WTC11 (cell line): ENCODE data around the gene CREBRF. TPM values are rescaled to one million over a fixed set of nuclear protein-coding genes. Genes with fewer than 3 reads are reported as not detected.

ENCODE experiments used
- ATAC-seq: fragments of 200-7000 bp; cut with Tn5 transposase; 2 replicates; pipeline ENCODE4 v1.10.0; 2021; ENCODE audit warnings: mild to moderate bottlenecking, moderate library complexity
- CTCF ChIA-PET: fragments of 300-600 bp; sonication (Branson Sonifier 250); formaldehyde crosslinking; loops from one replicate; lab custom pipeline; 2021; ENCODE audit warnings: antibody characterized with exemption; lab: Charles Lee
- POLR2A ChIA-PET: fragments of 350-600 bp; sonication (Branson Sonifier 250); formaldehyde crosslinking; loops from one replicate; lab custom pipeline; 2021; ENCODE audit warnings: antibody characterized with exemption; lab: Charles Lee
- DNase-seq: peaks from one replicate; pipeline ENCODE4 v3.0.0; 2021; ENCODE audit warnings: low spot score
- H3K27ac Mint-ChIP-seq: 2 replicates; pipeline ENCODE4 v1.8.0; 2021; ENCODE audit warnings: mixed read lengths
- H3K27me3 Mint-ChIP-seq: 2 replicates; pipeline ENCODE4 v1.8.0; 2021; ENCODE audit warnings: low read depth, mild to moderate bottlenecking, moderate library complexity, mixed read lengths
- H3K36me3 Mint-ChIP-seq: 2 replicates; pipeline ENCODE4 v1.8.0; 2021; ENCODE audit warnings: mixed read lengths
- H3K4me1 Mint-ChIP-seq: 2 replicates; pipeline ENCODE4 v1.8.0; 2022; ENCODE audit warnings: mixed read lengths
- H3K4me3 Mint-ChIP-seq: 2 replicates; pipeline ENCODE4 v1.8.0; 2021; ENCODE audit warnings: mild to moderate bottlenecking, moderate library complexity, mixed read lengths
- H3K9me3 Mint-ChIP-seq: 2 replicates; pipeline ENCODE4 v1.8.0; 2021; ENCODE audit warnings: mixed read lengths
- CREB1 ChIP-seq: sonication (generic); formaldehyde crosslinking; IDR thresholded peaks from 2 replicates; pipeline ENCODE4 v1.8.0; 2023; ENCODE audit warnings: mild to moderate bottlenecking, missing genetic modification reagents
- E2F4 ChIP-seq: sonication (generic); formaldehyde crosslinking; IDR thresholded peaks from 2 replicates; pipeline ENCODE4 v1.8.1; 2022; ENCODE audit warnings: low read depth, mild to moderate bottlenecking, moderate library complexity, missing genetic modification reagents, borderline replicate concordance
- FOXP1 ChIP-seq: sonication (generic); formaldehyde crosslinking; IDR thresholded peaks from 2 replicates; pipeline ENCODE4 v1.8.0; 2022; ENCODE audit warnings: missing genetic modification reagents, mild to moderate bottlenecking, moderate library complexity, borderline replicate concordance
- JUN ChIP-seq: sonication (generic); formaldehyde crosslinking; IDR thresholded peaks from 2 replicates; pipeline ENCODE4 v1.8.0; 2023; ENCODE audit warnings: mild to moderate bottlenecking, missing genetic modification reagents
- KAT7 ChIP-seq: sonication (generic); formaldehyde crosslinking; IDR thresholded peaks from 2 replicates; pipeline ENCODE4 v1.8.1; 2023; ENCODE audit warnings: missing genetic modification reagents, mild to moderate bottlenecking, borderline replicate concordance
- NR2C2 ChIP-seq: sonication (generic); formaldehyde crosslinking; IDR thresholded peaks from 2 replicates; pipeline ENCODE4 v1.8.0; 2022; ENCODE audit warnings: mild to moderate bottlenecking, missing genetic modification reagents
- PRRX2 ChIP-seq: fragments of 250-450 bp; sonication (Bioruptor Pico); IDR thresholded peaks from 2 replicates; pipeline ENCODE4 v1.8.0; 2021; ENCODE audit warnings: mild to moderate bottlenecking
- SMAD4 ChIP-seq: sonication (generic); formaldehyde crosslinking; IDR thresholded peaks from 2 replicates; pipeline ENCODE4 v1.8.0; 2022; ENCODE audit warnings: mild to moderate bottlenecking, missing genetic modification reagents
- TEAD1 ChIP-seq: sonication (generic); formaldehyde crosslinking; IDR thresholded peaks from 2 replicates; pipeline ENCODE4 v1.8.0; 2022; ENCODE audit warnings: mild to moderate bottlenecking, missing genetic modification reagents
- ZNF121 ChIP-seq: sonication (generic); formaldehyde crosslinking; IDR thresholded peaks from 2 replicates; pipeline ENCODE4 v1.8.0; 2023; ENCODE audit warnings: missing genetic modification reagents
- ZNF232 ChIP-seq: sonication (generic); formaldehyde crosslinking; IDR thresholded peaks from 2 replicates; pipeline ENCODE4 v1.8.0; 2022; ENCODE audit warnings: mild to moderate bottlenecking, missing genetic modification reagents
- total RNA-seq: library from RNA; stranded (reverse); gene quantifications from 3 replicates; pipeline ENCODE4 v1.2.3, GENCODE V29; 2021
- TF ChIP-seq, protein P1 (sequence below): sonication (generic); formaldehyde crosslinking; IDR thresholded peaks from 2 replicates; pipeline ENCODE4 v1.8.1; 2022; ENCODE audit warnings: missing genetic modification reagents, borderline replicate concordance
- TF ChIP-seq, protein P2 (sequence below): sonication (generic); formaldehyde crosslinking; IDR thresholded peaks from 2 replicates; pipeline ENCODE4 v1.8.0; 2023; ENCODE audit warnings: missing genetic modification reagents, mild to moderate bottlenecking, borderline replicate concordance
- TF ChIP-seq, protein P3 (sequence below): sonication (generic); formaldehyde crosslinking; conservative IDR thresholded peaks from 2 replicates; pipeline ENCODE4 v1.8.1; 2022; ENCODE audit warnings: mild to moderate bottlenecking, missing genetic modification reagents
- TF ChIP-seq, protein P4 (sequence below): sonication (generic); formaldehyde crosslinking; IDR thresholded peaks from 2 replicates; pipeline ENCODE4 v1.8.0; 2022; ENCODE audit warnings: missing genetic modification reagents

Gene CREBRF
- total RNA-seq, 1 experiment from 2014 or later, result 5.7 TPM

- no peak for ATAC-seq
- no peak for DNase-seq
- Mint-ChIP-seq H3K36me3 (peaks cover 31% of the 10 kb centered on the region), H3K27ac (peak overlapping the region; percentile 78), H3K27me3 (no peaks in the 10 kb centered on the region)
- ChIA-PET POLR2A (no interaction called here), CTCF (interaction anchor here (2.4 kb wide), 1 partner anchor 10 kb away, joined by 10 read pairs; no protein-coding TSS in a partner anchor)
- TF ChIP-seq, protein P1, sequence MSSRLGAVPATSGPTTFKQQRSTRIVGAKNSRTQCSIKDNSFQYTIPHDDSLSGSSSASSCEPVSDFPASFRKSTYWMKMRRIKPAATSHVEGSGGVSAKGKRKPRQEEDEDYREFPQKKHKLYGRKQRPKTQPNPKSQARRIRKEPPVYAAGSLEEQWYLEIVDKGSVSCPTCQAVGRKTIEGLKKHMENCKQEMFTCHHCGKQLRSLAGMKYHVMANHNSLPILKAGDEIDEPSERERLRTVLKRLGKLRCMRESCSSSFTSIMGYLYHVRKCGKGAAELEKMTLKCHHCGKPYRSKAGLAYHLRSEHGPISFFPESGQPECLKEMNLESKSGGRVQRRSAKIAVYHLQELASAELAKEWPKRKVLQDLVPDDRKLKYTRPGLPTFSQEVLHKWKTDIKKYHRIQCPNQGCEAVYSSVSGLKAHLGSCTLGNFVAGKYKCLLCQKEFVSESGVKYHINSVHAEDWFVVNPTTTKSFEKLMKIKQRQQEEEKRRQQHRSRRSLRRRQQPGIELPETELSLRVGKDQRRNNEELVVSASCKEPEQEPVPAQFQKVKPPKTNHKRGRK (CRISPR knock-in tag), result no peak
- TF ChIP-seq FOXP1 (CRISPR knock-in tag), result no peak
- no peak for TF ChIP-seq E2F4 (CRISPR knock-in tag)
- TF ChIP-seq PRRX2 (CRISPR knock-in tag), result no peak
- TF ChIP-seq JUN, result no peak
- TF ChIP-seq, protein P2, sequence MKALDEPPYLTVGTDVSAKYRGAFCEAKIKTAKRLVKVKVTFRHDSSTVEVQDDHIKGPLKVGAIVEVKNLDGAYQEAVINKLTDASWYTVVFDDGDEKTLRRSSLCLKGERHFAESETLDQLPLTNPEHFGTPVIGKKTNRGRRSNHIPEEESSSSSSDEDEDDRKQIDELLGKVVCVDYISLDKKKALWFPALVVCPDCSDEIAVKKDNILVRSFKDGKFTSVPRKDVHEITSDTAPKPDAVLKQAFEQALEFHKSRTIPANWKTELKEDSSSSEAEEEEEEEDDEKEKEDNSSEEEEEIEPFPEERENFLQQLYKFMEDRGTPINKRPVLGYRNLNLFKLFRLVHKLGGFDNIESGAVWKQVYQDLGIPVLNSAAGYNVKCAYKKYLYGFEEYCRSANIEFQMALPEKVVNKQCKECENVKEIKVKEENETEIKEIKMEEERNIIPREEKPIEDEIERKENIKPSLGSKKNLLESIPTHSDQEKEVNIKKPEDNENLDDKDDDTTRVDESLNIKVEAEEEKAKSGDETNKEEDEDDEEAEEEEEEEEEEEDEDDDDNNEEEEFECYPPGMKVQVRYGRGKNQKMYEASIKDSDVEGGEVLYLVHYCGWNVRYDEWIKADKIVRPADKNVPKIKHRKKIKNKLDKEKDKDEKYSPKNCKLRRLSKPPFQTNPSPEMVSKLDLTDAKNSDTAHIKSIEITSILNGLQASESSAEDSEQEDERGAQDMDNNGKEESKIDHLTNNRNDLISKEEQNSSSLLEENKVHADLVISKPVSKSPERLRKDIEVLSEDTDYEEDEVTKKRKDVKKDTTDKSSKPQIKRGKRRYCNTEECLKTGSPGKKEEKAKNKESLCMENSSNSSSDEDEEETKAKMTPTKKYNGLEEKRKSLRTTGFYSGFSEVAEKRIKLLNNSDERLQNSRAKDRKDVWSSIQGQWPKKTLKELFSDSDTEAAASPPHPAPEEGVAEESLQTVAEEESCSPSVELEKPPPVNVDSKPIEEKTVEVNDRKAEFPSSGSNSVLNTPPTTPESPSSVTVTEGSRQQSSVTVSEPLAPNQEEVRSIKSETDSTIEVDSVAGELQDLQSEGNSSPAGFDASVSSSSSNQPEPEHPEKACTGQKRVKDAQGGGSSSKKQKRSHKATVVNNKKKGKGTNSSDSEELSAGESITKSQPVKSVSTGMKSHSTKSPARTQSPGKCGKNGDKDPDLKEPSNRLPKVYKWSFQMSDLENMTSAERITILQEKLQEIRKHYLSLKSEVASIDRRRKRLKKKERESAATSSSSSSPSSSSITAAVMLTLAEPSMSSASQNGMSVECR (CRISPR knock-in tag), result no peak
- no peak for TF ChIP-seq NR2C2 (CRISPR knock-in tag)
- TF ChIP-seq, protein P3, sequence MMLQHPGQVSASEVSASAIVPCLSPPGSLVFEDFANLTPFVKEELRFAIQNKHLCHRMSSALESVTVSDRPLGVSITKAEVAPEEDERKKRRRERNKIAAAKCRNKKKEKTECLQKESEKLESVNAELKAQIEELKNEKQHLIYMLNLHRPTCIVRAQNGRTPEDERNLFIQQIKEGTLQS (CRISPR knock-in tag), result no peak
- no peak for TF ChIP-seq CREB1
- TF ChIP-seq, protein P4, sequence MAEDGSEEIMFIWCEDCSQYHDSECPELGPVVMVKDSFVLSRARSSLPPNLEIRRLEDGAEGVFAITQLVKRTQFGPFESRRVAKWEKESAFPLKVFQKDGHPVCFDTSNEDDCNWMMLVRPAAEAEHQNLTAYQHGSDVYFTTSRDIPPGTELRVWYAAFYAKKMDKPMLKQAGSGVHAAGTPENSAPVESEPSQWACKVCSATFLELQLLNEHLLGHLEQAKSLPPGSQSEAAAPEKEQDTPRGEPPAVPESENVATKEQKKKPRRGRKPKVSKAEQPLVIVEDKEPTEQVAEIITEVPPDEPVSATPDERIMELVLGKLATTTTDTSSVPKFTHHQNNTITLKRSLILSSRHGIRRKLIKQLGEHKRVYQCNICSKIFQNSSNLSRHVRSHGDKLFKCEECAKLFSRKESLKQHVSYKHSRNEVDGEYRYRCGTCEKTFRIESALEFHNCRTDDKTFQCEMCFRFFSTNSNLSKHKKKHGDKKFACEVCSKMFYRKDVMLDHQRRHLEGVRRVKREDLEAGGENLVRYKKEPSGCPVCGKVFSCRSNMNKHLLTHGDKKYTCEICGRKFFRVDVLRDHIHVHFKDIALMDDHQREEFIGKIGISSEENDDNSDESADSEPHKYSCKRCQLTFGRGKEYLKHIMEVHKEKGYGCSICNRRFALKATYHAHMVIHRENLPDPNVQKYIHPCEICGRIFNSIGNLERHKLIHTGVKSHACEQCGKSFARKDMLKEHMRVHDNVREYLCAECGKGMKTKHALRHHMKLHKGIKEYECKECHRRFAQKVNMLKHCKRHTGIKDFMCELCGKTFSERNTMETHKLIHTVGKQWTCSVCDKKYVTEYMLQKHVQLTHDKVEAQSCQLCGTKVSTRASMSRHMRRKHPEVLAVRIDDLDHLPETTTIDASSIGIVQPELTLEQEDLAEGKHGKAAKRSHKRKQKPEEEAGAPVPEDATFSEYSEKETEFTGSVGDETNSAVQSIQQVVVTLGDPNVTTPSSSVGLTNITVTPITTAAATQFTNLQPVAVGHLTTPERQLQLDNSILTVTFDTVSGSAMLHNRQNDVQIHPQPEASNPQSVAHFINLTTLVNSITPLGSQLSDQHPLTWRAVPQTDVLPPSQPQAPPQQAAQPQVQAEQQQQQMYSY, result no peak
- no peak for TF ChIP-seq KAT7 (CRISPR knock-in tag)
- TF ChIP-seq, all 79 proteins: peak for 0
- H3K9me3 Mint-ChIP-seq, result no peaks in the 10 kb centered on the region
- no peak overlapping the region for H3K4me3 Mint-ChIP-seq
- H3K4me1 Mint-ChIP-seq, result peaks cover 20% of the 10 kb centered on the region
Observed at GRCh38 chr5:173020154-173020581, 36.0 kb upstream of the CREBRF start.

DNA sequence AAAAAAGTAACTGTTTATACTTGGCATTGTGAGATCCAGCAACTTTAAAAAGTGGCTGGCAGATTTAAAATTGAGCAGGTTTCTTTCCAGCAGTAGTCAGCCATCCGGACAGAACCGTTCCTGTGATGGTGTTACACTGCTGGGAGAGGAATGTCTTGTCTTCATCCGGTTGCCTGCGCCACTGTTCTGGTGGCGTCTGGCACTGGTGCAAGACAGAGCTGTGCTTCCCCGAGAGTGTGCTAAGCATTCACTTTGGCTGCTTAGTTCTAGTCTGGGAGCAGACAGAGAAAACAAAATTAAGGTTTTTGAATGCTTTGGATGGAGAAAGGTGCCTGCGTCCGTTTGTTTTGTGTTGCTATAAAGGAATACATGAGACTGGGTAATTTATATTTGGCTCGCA, 35.5 kb upstream of the CREBRF start:
- CTCF ChIA-PET, result interaction anchor here (0.7 to 2.4 kb wide), 2 partner anchors 9 to 10 kb away, joined by 3 to 10 read pairs; no protein-coding TSS in a partner anchor
- peaks cover 15% of the 10 kb centered on the region for H3K4me1 Mint-ChIP-seq
- H3K9me3 Mint-ChIP-seq, result no peaks in the 10 kb centered on the region
- POLR2A ChIA-PET, result no interaction called here
- H3K4me3 Mint-ChIP-seq, result no peak overlapping the region
- DNase-seq (no peak), ATAC-seq (no peak)
- TF ChIP-seq TEAD1 (CRISPR knock-in tag) (no peak), ZNF121 (no peak), PRRX2 (CRISPR knock-in tag) (no peak), SMAD4 (CRISPR knock-in tag) (no peak), ZNF232 (CRISPR knock-in tag) (no peak)
- peaks cover 31% of the 10 kb centered on the region for H3K36me3 Mint-ChIP-seq
- 0 out of 2 replicates have a peak overlapping the region, but pooled peaks have one; percentile 72 for H3K27ac Mint-ChIP-seq
- H3K27me3 Mint-ChIP-seq, result no peaks in the 10 kb centered on the region
